Dermis blood vessel endothelial cell (primary cell): ENCODE data around the gene PPP1R10. TPM values are rescaled to one million over a fixed set of nuclear protein-coding genes. Genes with fewer than 3 reads are reported as not detected.

Experiments used
- DNase-seq: peaks from one replicate; pipeline ENCODE4 v3.0.0; 2010
- total RNA-seq: library from RNA; depleted of rRNA; stranded (reverse); fragments of >200 nt; gene quantifications from 2 replicates; pipeline ENCODE4 v1.2.3, GENCODE V29; 2014

The PPP1R10 gene
- total RNA-seq, 1 donor from 2014 or later = 19.4 TPM

- DNase-seq = no peak
Measured at GRCh38 chr6:30618270-30618797, 1.3 kb upstream of the PPP1R10 start.

- peak; percentile 99 for DNase-seq
Measured at GRCh38 chr6:30617565-30618269, 674 bp upstream of the PPP1R10 start, which contains the start of gene MRPS18B. MRPS18B (plus strand) TSS chr6:30617840; CDS start chr6:30617866, 26 bp downstream.

- DNase-seq = peak; percentile 40
Measured at GRCh38 chr6:30615958-30616810, 859 bp downstream of the PPP1R10 start.

- peak; percentile 84 for DNase-seq
Measured at GRCh38 chr6:30615219-30615957, 1.7 kb downstream of the PPP1R10 start.

GRCh38 chr6:30614843-30615218, 2.2 kb downstream of the PPP1R10 start:
- DNase-seq = peak; percentile 99

GRCh38 chr6:30614044-30614842, 2.8 kb downstream of the PPP1R10 start:
- no peak for DNase-seq

- peak; percentile 34 for DNase-seq
Measured at GRCh38 chr6:30613251-30614043, 3.6 kb downstream of the PPP1R10 start.

- no peak for DNase-seq
Measured at GRCh38 chr6:30612687-30613248, 4.3 kb downstream of the PPP1R10 start.

- DNase-seq = peak; percentile 53
Measured at GRCh38 chr6:30612213-30612612, 4.8 kb downstream of the PPP1R10 start.

- DNase-seq = no peak
Measured at GRCh38 chr6:30611856-30612194, 5.2 kb downstream of the PPP1R10 start.

GRCh38 chr6:30611150-30611855, 5.7 kb downstream of the PPP1R10 start:
- DNase-seq = no peak

- DNase-seq = no peak
Measured at GRCh38 chr6:30610065-30610464, 7.0 kb downstream of the PPP1R10 start.

- DNase-seq = no peak
Measured at GRCh38 chr6:30603961-30604360, 13.1 kb downstream of the PPP1R10 start.

GRCh38 chr6:30601815-30602641, 15.0 kb downstream of the PPP1R10 start:
- no peak for DNase-seq

GRCh38 chr6:30601436-30601814, 15.6 kb downstream of the PPP1R10 start:
- no peak for DNase-seq

- DNase-seq = no peak
Measured at GRCh38 chr6:30600451-30600961, 16.5 kb downstream of the PPP1R10 start.

GRCh38 chr6:30599625-30600324, 17.3 kb downstream of the PPP1R10 start:
- peak; percentile 49 for DNase-seq

- DNase-seq = no peak
Measured at GRCh38 chr6:30598912-30599624, 18.0 kb downstream of the PPP1R10 start.
